NOMO-1 (cell line): Measurements from ENCODE around the gene UNK.
"Not testable (repeated sequence)": the region's sequence is repeated elsewhere in the genome, so short reads cannot be mapped to it uniquely, and the experiment has no call there.

ENCODE experiments used
- DNase-seq, 2 experiments: peaks; one replicate each; lab custom pipeline; 2025; ENCODE audit not compliant: unreplicated experiment in 2 of 2; lab: John Stamatoyannopoulos, UW

Gene UNK

DNA sequence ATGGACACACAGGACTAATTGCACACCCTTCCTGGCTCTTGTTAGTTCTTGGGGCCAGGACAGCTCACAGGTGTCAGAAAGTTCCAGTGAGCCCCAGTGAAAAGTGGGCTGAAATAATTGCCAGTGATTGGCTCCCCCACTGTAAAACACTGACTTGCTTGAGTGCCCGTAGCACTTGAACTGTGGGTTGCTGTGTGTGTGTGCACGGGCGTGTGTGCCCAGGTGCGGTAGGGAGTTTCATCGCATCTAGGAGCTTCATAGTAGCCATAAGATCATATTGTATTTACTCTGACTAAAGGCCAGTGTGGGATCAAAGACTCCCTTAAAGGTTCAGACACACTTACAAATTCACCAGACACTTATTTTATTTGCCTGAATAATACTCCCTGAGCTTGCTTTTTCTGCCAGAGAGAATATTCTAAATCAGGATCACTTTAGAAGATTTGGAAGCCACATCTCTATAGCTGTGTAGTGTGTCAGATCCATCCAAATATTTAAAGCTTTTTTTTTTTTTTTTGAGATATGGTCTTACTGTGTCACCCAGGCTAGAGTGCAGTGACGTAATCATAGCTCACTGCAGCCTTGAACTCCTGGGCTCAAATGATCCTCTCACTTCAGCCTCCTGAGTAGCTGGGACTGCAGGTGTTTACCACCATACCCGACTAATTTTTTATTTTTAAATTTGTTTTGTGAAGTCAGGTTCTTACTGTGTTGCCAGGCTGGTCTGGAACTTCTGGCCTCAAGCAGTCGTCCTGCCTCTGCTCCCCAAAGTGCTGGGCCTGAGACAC lies 11.4 kb downstream of the UNK start:
- no peak for DNase-seq

DNA sequence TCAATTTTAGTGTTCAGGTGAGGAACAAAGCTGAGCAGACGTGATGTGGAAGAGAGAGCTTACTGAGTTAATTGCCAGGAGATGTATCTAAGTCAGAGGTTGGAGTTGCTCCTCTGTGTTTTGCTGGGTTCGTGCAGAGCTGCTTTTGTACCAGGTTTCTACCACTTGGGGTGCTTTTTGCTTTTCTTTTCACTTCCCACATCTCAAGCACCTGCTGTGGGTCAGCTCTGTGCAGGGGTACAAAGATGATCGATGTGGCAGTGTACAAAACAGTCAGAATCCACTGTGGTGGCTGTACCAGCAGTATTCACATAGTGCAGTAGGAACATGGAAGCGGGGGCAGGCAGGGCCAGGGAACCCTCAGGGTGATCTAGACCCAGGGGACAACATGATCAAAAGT lies 14.8 kb downstream of the UNK start:
- DNase-seq: no peak

DNA sequence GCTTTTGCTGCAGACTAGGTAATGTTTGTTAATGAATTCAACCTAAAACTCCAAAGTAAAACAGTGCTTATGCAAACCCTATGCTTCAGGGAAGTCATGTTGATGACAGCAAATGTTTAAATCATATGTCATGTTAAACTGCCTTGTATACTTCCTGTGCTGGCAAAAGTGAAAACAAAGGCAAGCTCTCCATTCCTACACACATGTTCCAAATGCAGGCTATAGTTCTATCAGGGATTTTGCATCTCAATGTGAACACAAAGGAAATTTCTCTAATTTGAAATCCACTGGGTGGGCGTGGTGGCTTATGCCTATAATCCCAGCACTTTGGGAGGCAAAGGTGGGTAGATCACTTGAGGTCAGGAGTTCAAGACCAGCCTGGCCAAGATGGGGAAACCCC lies 19.3 kb downstream of the UNK start:
- DNase-seq: no peak

DNA sequence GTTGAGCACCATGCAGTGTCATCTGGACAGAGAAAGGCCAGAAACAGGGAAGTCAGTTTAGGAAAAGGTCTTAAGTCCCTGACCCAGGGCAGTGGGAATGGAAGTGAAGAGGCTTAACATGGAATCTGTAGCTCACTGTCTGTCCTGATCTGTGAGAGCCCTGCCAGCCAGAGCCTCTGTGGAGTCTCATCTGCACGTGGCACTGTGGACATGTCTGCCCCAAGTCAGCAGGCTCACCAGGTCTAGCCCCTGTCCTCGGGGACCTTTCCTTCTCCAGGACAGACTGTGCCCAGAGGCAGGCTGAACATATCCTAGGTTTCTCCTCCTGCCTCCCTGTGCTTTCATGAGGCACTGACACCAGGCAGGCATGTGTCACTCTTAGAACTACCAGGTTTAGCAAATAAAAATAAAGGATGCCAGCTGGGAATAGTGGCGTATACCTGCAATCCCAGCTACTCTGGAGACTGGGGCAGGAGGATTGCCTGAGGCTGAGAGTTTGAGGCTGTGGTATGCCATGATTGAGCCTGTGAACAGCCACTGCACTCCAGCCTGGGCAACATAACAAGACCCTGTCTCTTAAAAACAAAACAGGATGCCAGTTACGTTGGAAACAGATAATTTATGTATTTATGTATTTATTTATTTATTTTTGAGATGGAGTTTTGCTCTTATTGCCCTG lies 22.4 kb downstream of the UNK start:
- DNase-seq: no peak

DNA sequence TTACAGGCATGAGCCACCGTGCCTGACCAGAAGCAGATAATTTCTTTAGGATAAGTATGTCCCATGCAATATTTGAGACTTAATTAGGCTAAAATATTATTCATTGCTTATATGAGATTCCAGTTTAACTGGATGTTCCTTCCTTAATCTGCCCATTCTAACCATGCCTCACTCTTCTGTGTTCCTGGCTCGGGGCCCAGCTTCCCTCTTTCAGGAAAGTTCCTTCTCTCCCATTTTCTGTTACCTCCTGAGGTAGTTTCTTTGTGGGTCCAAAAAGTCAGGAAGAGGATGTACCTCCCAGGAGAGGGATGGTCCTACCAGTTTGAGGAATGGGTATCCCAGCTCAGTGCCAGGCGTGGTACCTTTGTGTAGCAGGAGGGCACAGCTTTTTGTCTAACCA lies 23.3 kb downstream of the UNK start:
- DNase-seq: no peak

DNA sequence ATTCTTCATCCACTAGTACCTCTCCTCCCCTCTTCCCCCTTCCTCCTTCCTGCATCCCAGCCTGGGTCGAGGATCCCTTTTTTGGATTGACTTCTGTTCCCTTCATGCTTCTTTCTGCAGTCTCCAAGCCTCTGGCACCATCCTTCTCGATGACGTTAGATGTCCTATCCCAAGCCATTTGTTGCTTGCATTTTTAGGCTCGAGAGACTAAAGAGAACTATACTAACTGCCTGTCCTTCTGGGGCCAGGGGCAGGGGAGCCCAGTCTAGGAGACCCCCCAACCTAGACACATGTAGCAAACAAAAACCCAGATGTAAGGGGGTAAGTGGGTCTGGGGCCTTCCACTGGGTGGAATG lies 23.9 kb downstream of the UNK start:
- DNase-seq: no peak

DNA sequence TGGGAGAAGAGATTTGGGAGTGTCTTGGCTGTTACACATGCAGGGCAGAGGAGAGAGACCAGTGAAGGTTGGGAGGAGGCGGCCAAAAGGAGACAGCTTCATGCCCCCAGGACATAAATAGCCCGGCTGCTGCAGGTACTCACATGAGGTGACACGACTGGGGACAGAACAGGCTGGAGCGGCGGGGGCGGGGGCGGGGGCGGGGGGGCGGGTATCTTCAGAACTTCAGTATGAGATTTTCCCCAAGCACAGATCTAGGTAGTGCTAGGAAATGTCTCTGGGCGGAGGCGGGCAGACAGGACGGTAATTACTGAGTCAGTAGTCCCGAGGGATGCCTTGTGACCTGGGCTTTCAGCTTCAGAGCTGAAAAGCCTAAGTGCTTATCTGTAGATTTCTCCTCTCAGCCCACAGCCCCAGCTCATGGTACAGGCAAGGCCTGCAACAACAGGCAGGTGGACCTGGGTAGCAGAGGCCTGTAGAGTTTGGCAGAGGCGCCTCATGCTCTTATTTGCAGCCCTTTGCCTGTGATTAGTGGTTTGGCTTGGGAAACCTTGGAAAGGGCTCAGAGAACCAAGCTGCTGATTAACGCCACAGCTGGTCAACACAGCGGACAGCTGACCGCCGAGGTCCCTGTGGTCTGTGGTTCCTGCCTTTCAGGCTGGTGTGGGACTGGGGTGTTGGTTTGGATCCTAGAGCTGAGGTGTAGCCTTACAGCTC lies 24.5 kb downstream of the UNK start:
- DNase-seq: no peak

DNA sequence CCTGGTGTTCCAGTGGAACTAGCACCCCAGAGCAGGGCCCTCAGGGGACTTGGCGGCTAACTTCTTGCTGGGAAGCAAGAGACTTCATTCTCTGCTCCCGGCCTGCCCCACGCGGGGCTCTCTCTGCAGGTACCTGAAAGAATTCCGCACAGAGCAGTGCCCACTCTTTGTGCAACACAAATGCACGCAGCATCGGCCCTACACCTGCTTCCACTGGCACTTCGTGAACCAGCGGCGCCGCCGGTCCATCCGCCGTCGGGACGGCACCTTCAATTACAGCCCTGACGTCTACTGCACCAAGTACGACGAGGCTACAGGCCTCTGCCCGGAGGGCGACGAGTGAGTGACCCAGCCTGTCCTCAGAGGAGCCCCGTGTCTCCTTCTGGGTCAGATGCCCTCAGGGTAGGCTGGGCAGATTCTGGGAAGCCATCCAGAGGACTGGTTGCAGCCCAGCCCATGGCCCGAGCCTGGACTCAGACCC lies 25.1 kb downstream of the UNK start:
- no peak for DNase-seq

DNA sequence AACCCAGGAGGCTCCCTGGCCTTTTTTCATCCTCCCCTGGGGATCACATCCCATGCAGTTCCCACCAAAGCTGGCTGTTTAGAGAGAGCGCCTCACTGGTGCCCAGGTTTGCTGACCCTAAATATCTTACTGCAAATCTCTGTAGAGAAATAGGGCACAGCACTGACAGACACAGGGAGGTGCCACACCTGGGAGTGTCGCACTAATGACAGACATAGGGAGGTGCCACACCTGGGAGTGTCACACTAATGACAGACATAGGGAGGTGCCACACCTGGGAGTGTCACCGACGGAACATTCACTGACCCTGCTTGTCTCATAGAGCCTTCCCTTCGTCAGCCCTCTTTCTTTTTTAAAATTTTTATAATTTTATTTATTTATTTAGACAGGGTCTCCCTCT lies 25.6 kb downstream of the UNK start:
- DNase-seq: no peak

DNA sequence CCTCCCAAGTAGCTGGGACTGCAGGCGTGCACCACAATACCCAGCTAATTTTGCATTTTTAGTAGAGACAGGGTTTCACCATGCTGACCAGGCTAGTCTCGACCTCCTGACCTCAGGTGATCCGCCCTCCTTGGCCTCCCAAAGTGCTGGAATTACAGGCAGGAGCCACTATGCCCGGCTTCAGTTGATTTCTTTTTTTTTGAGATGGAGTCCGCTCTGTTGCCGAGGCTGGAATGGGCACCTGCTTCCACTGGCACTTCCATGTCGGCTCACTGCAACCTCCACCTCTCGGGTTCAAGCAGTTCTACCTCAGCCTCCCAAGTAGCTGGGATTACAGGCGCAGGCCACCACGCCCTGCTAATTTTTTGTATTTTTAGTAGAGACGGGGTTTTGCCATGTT lies 26.1 kb downstream of the UNK start:
- not testable (repeated sequence) for DNase-seq

DNA sequence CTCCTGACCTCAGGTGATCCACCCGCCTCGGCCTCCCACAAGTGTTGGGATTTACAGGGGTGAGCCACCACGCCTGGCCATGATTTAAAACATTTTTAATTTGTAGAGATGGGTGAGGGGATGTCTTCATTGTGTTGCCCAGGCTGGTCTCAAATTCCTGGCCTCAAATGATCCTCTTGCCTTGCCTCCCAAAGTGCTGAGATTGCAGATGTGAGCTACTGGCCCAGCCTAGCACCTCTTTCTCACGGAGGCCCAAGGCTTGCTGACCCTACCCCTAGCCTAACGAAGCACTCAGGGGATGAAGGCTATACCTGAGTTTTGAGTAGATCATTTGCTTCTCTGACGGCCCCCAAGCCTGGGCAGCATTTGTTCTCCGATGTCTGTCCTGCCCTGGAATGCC lies 26.6 kb downstream of the UNK start:
- no peak for DNase-seq

DNA sequence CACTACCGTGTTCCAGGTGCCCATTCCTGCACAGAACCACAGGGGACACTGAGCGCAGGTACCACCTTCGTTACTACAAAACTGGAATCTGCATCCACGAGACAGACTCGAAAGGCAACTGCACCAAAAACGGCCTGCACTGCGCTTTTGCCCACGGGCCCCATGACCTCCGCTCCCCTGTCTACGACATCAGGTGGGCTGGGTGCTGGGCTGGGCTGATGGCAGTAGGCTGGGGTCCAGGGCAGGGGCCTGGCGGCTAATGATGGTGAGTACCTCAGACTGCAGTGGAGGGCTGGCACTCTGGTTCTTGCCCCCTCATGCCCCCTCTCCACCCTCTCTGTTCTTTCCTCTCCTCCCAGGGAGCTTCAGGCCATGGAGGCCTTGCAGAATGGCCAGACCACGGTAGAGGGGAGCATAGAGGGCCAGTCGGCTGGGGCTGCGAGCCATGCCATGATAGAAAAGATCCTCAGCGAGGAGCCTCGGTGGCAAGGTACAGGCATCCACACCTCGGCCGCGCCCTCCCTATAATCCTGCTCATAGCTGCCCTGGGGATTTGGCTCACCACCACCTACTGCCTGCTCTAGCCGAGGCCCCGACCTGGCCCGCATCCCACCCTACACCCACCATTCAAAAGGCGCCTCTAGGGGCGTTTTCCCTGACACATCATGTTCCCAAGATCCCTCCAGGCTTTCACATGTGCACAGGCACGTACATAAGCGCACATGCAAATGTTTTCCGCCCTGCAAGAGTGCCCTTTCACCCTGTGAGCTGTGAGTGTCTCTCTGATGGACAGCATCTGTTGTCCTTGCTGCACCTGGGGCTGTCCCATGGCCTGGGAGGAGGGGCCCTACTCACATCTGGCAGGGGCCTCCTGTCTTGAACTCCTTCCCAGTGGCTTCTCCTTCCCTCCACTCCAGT lies 27.7 kb downstream of the UNK start:
- DNase-seq: no peak

DNA sequence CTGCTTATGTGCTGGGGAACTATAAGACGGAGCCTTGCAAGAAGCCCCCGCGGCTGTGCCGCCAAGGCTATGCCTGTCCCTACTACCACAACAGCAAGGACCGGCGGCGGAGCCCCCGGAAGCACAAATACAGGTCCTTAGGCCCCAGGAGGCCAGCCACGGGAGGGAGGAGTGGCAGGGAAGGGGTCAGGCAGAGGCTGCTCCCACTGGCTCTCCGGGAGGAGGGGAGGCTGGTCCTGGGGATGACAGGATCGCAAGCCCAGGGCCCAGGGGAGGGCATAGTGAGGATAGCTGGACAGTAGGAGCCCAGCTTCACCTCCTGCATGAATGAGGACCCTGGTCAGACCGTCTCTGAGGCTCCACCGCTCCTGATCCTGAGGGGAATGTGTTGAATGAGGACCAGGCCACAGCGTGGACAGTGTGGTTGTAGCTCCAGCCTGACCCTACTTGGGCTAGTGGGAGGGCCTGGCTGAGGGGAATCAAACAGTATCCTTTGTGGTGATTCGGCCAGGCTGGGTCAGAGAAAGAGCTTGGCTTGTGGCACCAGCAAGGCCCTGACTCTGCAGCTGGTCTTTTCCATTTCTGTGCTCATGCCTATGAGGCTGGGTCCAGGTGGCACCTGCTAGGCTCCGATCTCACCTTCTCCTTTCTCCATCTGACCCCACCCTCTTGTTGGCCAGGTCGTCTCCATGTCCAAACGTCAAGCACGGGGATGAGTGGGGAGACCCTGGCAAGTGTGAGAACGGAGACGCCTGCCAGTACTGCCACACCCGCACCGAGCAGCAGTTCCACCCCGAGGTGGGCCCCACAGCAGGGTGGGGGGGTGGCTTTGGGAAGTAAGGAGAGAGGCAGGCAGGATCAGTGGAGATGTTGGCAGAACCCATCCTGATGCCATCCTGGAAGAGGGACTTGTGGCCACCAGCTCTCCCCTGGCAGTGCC lies 28.7 kb downstream of the UNK start:
- DNase-seq: no peak

DNA sequence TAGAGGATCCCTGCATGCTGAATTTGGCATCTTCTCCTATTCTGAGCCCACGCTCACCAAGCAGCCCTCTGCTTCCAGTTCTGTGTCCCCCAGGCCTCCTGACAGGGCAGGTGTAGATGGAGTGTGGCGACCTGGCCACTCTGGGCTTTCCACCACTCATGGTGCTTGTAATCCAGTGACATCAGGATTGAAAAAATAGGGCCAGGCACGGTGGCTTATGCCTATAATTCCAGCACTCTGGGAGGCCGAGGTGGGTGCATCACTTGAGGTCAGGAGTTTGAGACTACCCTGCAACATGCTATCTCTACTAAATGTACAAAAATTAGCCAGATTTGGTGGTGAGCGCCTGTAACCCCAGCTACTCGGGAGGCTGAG lies 29.4 kb downstream of the UNK start:
- DNase-seq: no peak

DNA sequence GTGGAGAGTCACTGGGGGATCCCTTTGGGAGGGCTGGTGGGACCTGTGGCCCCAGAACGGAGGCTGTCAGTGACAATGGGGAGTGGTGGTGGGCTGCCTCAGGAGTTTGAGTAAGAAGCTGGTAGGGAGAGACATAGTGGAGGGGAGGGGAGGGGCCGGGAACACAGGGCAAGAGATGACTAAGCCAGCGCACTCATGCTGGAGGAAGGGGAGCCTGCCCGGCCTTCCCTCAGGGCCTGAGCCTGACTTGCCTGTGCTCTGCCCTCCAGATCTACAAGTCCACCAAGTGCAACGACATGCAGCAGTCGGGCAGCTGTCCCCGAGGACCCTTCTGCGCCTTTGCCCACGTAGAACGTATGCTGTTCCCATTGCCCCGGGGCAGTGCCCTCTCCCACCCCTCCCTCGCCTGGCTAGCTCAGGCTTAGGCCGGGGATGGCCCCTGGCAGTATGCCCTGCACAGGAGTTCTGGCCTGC lies 30.3 kb downstream of the UNK start:
- DNase-seq: no peak

DNA sequence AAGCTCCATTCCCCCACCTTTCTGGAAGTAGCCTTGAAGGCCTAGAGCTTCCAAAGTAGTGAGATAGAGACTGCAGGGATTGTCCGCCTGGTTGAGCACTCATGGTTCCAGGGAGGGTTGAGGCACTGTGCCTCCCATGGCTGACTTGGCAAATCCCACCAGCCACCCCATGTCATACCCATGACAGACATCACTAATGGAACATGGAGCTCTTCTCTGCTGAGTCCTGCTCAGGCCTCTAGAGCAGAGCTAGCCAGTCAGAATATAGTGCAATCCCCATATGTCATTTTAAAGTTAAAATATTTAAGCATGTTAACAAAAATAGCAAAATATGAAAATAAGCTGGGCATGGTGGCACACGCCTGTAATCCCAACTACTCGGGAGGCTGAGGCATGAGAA lies 30.8 kb downstream of the UNK start:
- DNase-seq: no peak

DNA sequence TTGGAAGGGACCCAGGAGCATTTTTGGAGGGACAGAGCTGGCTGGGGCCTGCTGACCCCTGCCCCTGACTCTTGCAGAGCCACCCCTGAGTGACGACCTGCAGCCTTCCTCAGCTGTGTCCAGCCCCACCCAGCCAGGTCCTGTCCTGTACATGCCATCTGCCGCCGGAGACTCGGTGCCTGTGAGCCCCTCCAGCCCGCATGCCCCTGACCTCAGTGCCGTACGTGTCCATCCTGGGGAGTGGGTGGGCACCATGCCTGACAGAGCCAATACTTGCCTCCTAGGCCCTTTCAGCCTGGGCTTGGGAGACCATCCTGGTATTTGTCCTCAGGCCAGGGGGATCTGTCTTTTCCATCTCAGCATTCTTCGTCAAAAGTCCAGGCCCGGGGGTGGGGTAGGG lies 32.1 kb downstream of the UNK start:
- no peak for DNase-seq

DNA sequence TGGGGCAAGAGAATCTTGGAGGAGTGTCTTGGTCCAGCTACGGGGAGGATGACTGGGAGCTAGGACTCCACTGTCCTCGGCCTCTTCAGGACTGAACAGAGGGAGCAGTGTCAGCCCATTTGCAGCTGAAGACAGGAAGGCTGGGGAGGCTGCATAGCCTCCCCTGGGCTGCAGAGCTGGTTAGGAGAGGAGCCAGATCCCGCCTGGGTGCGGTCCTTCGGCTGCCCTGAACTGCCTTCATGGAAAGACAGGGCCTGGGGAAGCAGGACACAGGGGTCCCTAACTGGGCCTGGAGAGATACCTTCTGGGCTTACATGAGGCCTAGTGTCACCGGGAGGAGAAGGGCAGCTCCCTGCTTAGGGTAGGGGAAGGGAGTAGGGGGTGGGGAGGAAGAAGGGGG lies 33.0 kb downstream of the UNK start:
- DNase-seq: no peak

DNA sequence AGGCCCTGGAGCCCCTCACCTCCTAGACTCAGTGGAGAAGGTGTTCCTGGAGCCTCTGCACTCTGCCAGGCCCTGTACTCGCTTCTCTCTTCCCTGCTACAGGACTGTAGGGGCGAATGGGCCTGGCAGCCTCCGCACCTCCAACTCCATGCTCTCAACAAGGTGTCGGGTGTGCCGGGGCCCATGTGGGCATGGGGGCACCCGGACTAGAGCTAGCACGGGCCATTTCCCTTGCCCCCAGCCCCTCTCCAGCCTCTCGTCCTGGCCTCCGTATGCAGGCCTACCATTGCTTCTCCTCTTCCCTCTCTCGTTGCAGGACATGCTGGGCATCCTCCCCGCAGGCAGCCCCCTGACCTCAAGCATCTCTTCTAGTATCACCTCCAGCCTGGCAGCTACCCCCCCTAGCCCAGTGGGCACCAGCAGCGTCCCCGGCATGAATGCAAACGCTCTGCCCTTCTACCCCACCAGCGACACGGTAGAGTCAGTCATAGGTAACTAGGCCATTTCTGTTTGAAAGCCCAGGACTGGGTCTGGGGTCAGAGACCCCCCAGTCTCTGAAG lies 33.8 kb downstream of the UNK start:
- no peak for DNase-seq
